H1 (cell line): ENCODE measurements around the gene MYLK4.

Source experiments
- CBX8 ChIP-seq: fragments of 300-800, 300-1000 bp; sonication (generic); IDR thresholded peaks from 2 replicates; pipeline ENCODE4 v1.7.1; 2016; ENCODE audit warnings: low read depth, low read length, borderline replicate concordance
- CEBPB ChIP-seq: IDR thresholded peaks from 2 replicates; pipeline ENCODE4 v1.6.1; 2012; ENCODE audit warnings: low read depth, low read length
- CREB1 ChIP-seq: IDR thresholded peaks from 2 replicates; pipeline ENCODE4 v1.6.1; 2012; ENCODE audit warnings: inconsistent platforms
- JUN ChIP-seq: IDR thresholded peaks from 2 replicates; pipeline ENCODE4 v1.6.1; 2011; ENCODE audit warnings: low read depth, mild to moderate bottlenecking, improper control_type of control experiment, low read length
- POLR2A ChIP-seq, 2 experiments: IDR thresholded peaks; 1 replicate in 1 of 2; 2 replicates in 1 of 2; pipeline ENCODE4 v1.6.1; 2011; ENCODE audit warnings: low read depth in 2 of 2, low read length in 2 of 2, mild to moderate bottlenecking in 2 of 2; ENCODE audit errors: control extremely low read depth in 1 of 2
- RFX5 ChIP-seq: IDR thresholded peaks from 2 replicates; pipeline ENCODE4 v1.6.1; 2011; ENCODE audit warnings: low read depth, low read length, improper control_type of control experiment, borderline replicate concordance
- SIN3A ChIP-seq, 2 experiments: IDR thresholded peaks in 1 of 2; conservative IDR thresholded peaks in 1 of 2; 2 replicates each; pipeline ENCODE4 v1.6.1; 2011 to 2012; ENCODE audit warnings: low read length in 2 of 2, improper control_type of control experiment in 1 of 2, low read depth in 1 of 2, mild to moderate bottlenecking in 1 of 2
- SP1 ChIP-seq: IDR thresholded peaks from 2 replicates; pipeline ENCODE4 v1.6.1; 2011; ENCODE audit warnings: low read depth, low read length
- TF ChIP-seq, protein P1 (sequence below), 3 experiments: IDR thresholded peaks; 1 replicate in 2 of 3; 2 replicates in 1 of 3; pipeline versions ENCODE4 v1.5.1 to v1.6.1; 2011; ENCODE audit warnings: low read length in 3 of 3, mild to moderate bottlenecking in 3 of 3, inconsistent platforms in 2 of 3, low read depth in 1 of 3, moderate library complexity in 1 of 3; ENCODE audit not compliant: insufficient read depth in 1 of 3; ENCODE audit errors: control extremely low read depth in 1 of 3

DNA sequence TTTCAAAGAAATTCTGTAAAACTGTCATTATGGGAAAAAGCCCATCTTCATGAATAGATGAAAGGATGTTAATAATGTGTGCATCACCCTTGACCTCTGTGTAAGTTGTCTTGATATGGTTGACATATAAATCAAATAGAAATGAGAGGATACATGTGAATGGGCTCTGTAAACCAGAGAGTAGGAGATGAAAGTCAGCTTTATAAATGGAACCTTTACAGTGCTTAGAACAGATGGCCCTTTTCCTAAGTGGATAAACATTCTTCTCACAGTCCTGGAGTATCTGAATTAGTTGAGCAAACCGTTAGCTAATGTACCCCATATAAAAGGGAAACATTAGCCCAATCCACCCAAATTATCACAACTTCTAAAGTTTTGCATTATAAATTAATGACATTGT, 57.5 kb downstream of the MYLK4 start:
- TF ChIP-seq CREB1 (no peak), SP1 (no peak), SIN3A (conservative IDR thresholded peaks at IDR 0.05 in 1 of 2, IDR thresholded peaks at IDR 0.05 in 1 of 2; ENCODE audit: low read depth in 1 of 2, low read length in 2 of 2) (no peak), RFX5 (no peak), CEBPB (no peak), CBX8 (no peak), POLR2A (IDR thresholded peaks at IDR 0.05; ENCODE audit: control extremely low read depth in 1 of 2, low read depth in 2 of 2, low read length in 2 of 2) (no peak), JUN (no peak)
- TF ChIP-seq, protein P1, sequence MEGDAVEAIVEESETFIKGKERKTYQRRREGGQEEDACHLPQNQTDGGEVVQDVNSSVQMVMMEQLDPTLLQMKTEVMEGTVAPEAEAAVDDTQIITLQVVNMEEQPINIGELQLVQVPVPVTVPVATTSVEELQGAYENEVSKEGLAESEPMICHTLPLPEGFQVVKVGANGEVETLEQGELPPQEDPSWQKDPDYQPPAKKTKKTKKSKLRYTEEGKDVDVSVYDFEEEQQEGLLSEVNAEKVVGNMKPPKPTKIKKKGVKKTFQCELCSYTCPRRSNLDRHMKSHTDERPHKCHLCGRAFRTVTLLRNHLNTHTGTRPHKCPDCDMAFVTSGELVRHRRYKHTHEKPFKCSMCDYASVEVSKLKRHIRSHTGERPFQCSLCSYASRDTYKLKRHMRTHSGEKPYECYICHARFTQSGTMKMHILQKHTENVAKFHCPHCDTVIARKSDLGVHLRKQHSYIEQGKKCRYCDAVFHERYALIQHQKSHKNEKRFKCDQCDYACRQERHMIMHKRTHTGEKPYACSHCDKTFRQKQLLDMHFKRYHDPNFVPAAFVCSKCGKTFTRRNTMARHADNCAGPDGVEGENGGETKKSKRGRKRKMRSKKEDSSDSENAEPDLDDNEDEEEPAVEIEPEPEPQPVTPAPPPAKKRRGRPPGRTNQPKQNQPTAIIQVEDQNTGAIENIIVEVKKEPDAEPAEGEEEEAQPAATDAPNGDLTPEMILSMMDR (IDR thresholded peaks at IDR 0.05; ENCODE audit: control extremely low read depth in 1 of 3, insufficient read depth in 1 of 3, low read depth in 1 of 3, low read length in 3 of 3), result no peak
